Epithelial cell of proximal tubule (primary cell): ENCODE results near the gene RNF103. TPM values are rescaled to one million over a fixed set of nuclear protein-coding genes. Genes with fewer than 3 reads are reported as not detected.

Experiments
- total RNA-seq: library from RNA; depleted of rRNA; stranded (reverse); fragments of >200 nt; gene quantifications from 2 replicates; pipeline ENCODE4 v1.2.3, GENCODE V29; 2015

Gene RNF103
- total RNA-seq, 1 donor from 2014 or later, result 10.0 TPM

Other genes starting within 250 kb of the RNF103 start
- 14.5 and 19.8 TPM in 2 replicates for gene KDM3A, start 182.5 kb downstream of the RNF103 start, total RNA-seq
- gene CHMP3, start 60.4 kb downstream of the RNF103 start, total RNA-seq, result 37.9 and 49.3 TPM in 2 replicates
- gene RMND5A, start 96.4 kb upstream of the RNF103 start, total RNA-seq, result 19.5 and 20.5 TPM in 2 replicates
- not detected in 2 replicates for gene CD8A, start 167.0 kb upstream of the RNF103 start, total RNA-seq
- 0.43 and 2.5 TPM in 2 replicates for gene CD8B, start 238.0 kb upstream of the RNF103 start, total RNA-seq